Measurements from ENCODE around the gene WFDC8.
"Not testable (repeated sequence)": the region's sequence is repeated elsewhere in the genome, so short reads cannot be mapped to it uniquely, and the experiment has no call there.

The WFDC8 gene

GRCh38 chr20:45579184-45579583 is at the start of gene WFDC8:
TSS of gene WFDC8 (minus strand) at chr20:45579284. CDS start at chr20:45579247, 37 bp downstream.
- no peak for DNase-seq

DNA sequence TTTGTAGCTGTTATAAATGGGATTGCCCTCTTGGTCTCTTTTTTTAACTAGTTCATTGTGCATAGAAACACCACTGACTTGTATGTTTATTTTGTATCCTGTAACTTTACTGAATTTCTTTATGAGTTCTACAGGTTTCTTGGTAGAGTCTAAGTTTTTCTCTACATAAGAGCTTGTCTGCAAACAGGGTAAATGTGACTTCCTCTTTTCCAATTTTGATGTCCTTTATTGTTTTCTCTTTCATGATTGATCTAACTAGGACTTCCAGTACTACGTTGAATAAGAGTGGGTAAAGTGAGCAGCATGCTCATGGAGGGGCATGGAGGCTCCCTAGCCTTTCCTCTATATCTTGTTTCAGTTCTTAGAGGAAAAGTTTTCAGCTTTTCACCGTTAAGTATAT is 47.5 kb upstream of the WFDC8 start:
- DNase-seq = no peak

DNA sequence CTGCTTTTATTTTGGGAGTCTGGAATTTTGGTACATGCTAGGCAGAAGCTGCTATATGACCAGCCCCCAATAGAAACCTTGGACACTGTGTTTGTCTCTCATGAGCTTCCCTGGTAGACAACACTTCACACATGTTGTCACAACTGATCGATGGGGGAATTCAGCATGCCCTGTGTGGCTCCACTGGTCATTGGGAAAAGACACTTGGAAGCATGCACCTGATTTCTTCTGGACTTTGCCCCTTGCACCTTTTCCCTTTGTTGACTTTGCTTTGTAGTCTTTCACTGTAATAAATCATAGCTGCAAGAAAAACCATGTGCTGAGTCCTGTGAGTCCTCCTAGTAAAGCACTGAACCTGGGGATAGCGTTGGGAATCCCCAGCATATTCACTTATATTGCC is 42.5 kb upstream of the WFDC8 start:
- DNase-seq = no peak

GRCh38 chr20:45617591-45617990 is 38.5 kb upstream of the WFDC8 start:
- no peak for DNase-seq

DNA sequence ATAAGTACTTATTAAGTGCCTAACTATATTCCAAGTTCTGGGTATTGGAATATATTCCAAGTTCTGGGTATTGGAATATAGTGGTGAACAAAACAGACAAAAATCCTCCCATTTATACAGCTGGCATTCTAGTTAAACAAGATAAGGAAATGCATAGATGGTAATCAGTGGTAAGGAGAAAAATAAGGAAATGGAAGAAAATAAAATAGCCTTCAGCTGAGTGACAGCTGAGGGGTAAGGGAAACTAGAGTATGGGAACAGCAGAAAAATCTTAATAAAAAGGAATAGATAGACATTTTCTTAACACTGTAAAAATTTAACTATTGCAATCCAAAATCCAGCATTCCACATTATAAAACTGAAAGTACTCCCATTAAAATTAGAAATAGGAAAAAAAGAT is 33.2 kb upstream of the WFDC8 start:
- DNase-seq = no peak

DNA sequence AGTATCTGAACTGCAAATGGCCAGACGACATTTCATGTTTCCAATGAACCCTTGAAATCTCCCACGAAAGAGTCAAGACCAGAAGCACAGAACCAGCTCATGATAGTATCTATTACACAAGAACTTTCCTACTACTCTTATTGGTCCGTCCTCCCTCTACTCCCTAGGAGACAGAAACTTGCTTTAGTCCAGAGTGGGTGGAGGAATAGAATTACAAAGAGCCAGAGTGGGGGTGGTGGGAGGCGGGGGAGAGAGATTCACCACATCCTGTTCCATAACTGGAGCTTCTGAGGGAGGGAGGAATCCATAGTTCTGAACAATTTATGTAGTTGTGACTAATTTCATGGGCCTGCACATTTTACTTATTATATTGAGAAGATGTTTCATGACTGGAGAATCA is 32.0 kb upstream of the WFDC8 start:
- DNase-seq = no peak

DNA sequence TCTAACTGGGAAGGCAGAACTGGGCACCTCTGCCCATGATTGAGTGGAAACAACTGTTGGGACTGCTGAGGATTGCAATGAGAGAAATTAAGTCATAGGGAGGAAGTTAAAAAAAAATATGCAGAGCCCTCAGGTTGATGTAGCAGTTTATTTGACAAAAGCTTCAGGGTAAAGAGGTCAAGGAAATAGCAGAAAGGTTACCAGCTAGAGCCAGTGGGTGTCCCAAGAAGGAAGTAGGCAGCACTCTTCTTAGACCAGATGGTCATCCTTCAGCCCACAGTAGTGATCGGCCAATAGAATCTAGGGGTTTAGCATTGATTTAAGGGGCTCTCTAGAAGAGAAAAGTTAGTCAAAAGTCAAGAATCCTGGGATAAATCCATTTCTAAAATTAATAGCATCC is 28.7 kb upstream of the WFDC8 start:
- DNase-seq = no peak

GRCh38 chr20:45595235-45595634 is 16.2 kb upstream of the WFDC8 start:
- DNase-seq = no peak

DNA sequence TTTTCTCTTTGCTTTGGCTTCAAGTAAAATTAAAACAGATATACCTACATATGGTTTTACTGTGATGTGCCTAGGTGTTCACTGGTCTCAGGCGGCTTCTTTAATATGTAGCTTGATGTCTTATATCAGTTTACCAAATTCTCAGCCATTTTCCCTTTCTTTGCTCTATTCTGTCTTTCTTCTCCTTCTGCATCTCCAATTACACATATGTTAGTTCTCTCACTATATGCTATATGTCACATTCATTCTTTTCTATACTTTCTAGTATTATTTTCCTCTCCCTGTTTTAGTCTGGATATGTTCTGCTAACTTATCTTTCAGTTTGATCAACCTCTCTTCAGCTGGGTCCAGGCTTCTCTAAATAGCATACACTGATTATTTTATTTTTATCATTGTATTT is 14.4 kb upstream of the WFDC8 start:
- no peak for DNase-seq

DNA sequence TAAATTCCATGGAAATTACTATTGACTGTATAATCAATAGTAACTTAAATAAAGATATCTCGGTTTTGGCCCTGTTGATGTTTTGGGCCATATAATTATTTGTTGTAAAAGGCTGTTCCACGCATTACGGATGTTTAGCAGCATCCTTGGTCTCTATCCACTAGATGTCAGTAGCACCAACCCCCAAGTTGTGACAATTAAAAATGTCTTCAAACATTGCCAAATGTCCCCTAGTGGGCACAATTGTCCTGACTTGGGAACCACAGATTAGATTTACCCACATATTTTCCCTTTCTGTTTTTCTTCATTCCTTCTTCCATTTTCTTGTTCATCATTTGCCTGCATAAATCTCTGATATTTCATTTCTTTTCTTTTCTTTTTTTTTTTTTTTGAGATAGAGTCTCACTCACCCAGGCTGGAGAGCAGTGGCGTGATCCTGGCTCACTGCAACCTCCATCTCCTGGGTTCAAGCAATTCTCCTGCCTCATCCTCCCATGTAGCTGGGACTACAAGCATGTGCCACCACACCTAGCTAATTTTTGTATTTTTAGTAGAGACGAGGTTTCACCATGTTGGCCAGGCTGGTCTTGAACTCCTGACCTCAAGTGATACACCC is 13.6 kb upstream of the WFDC8 start:
- peak; percentile 2 for DNase-seq

DNA sequence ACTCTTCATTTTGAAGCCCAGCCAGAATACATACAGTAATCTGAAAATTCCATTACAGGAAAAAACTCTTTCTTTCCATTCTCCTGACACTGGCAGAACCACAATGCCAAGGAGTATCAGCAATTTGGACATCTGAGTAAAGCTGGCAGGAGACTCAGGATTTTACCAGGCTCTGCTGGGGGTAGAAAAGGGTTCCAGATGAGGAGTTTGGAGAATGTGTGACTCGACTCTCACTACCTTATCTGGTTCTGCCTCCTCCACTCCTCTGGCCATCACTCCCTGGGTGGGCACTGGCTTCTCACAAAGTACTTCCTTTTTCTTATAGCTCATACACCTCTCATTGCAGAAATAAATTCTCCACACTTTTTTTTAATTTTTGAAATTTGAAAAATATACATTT is 10.6 kb upstream of the WFDC8 start:
- no peak for DNase-seq

DNA sequence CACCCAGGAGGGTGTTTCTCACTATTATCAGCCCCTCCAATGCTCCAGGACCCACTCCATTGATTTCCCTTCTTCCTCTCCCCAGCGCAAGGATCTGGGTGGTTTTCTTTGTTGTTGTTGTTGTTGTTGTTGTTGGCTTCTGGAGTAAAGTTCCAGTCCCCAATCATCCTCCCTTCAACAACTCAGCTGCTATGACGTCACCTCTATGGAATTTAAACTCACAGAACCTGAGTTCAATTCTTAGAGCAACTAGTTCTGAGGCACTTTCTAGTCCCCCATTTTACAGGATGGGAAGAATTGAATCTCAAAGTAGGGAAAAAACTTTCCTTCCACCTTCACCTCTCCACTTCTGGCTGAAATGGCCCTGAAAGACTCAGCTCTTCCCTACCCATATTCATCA is 9.7 kb upstream of the WFDC8 start:
- no peak for DNase-seq

GRCh38 chr20:45585986-45586385 is 6.9 kb upstream of the WFDC8 start:
- DNase-seq = not testable (repeated sequence)

DNA sequence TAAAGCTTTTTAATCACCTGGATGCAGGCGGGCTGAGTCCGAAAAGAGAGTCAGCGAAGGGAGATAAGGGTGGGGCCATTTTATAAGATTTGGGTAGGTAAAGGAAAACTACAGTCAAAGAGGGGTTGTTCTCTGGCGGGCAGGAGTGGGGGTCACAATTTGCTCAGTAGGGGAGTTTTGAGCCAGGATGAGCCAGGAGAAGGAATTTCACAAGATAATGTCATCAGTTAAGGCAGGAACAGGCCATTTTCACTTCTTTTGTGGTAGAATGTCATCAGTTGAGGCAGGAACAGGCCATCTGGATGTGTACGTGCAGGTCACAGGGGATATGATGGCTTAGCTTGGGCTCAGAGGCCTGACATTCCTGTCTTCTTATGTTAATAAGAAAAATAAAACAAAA is 5.2 kb upstream of the WFDC8 start:
- DNase-seq = not testable (repeated sequence)

DNA sequence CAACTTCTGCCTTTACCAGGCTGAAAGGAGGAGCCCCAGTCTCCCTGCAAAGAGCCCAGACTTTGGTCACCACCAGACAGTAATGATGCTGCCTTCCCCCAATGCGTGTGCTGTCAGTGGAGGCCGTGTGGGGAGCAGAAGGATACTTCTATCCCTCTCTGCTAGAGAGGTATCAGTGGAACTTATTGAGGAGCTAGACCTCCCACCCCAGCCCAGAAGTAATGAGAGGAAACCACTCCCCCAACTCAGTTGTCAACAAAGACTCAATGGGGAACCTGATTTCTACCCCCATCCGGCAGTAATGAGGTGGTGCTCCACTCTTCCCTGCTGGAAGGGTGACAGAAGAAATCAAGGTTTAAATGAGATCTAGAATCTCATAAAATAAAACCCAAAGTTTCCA is 4.4 kb upstream of the WFDC8 start:
- no peak for DNase-seq

GRCh38 chr20:45581702-45582101 is 2.6 kb upstream of the WFDC8 start:
- no peak for DNase-seq

DNA sequence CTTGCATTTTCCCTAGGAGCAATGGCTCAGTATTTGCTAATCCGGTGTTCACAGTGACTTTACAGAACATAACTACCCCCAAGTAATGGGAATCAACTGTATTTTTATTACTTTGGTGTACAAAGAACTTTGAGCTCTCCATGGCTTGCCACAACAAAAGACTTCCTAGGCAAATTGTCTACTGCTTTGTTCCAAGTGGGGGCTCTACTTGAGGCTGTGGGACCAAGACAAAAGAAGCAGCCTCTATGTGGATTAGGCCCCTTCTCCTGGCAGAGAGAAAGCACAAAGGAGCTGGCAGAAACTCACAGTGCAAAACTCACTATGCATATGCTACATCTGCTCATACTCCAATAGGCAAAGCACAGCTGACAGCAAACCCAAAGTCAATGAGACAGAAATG is 853 bp downstream of the WFDC8 start:
- DNase-seq = no peak

DNA sequence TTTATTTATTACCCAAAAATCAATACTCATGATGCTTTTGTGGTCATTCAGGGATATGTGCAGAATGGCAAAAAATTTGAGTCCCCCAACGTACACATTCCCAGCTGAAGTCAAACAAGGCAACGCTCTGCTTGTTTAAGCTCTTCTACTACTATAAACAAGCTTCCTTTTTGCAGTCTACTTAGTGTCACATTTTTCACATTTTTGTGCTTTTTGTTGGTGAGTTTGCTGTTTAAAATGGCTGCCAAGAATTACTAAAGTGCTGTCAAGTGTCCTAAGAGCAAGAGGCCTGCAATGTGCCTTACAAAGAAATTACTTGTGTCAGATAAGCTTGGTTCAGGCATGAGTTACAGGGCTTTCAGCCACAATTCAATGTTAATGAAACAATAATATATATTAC is 2.1 kb downstream of the WFDC8 start:
- DNase-seq = no peak

DNA sequence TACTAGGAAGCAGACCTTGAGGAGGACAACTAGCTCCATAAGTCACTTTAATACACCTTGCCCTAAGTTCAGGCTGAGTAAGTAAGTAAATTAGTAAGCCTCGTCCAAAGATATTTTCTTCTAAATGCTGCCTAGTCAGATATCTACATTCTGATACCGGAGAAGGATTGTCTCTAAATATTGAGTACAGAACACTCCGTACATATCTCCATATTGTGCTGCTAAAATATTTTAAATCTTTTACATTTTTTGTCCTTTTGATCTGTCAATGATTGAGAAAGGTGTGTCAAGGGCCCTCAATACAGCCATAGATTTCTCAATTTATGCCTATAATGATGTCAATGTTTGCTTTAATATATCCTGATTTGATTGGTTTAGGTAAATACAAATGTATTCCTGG is 3.2 kb downstream of the WFDC8 start:
- DNase-seq = no peak

GRCh38 chr20:45569650-45570049 is 9.4 kb downstream of the WFDC8 start:
- not testable (repeated sequence) for DNase-seq

GRCh38 chr20:45564760-45565276 is 14.3 kb downstream of the WFDC8 start:
- DNase-seq = no peak

DNA sequence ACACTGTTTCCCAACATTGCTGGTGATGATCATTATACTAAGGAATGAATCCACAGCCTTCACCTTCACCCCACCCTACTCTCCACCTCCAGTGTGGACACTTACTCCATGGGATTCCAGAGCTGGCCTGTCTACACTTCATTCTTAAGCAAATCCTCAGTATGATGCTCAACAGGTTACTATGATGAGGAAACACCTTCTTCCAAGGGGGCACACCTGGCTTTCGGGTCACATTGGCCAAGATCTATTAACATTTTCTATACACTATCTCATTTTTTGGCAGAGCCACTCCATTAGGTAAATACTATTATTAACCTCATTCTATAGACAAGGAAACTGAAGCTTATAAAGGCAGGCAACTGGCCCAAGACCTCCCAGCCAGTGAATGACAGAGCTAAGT is 23.9 kb downstream of the WFDC8 start:
- DNase-seq = no peak

DNA sequence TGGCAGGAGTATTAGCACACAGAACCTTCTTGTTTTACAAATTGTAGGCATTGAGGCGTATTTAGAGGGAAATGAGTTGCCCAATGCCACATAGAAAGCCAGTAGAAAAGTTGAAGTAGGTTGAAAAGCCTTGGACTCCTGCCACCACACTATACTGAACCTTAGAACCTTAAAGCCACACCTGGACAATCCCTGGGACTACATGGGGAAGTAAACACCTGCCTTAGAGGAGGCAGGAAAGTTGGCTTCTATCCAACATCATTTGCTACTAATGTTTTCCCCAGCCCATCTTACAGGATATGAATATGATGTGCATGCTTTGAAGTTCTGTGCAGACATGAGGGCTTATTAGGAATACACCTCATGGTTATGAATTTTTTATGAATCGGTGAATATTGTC is 26.6 kb downstream of the WFDC8 start:
- no peak for DNase-seq

DNA sequence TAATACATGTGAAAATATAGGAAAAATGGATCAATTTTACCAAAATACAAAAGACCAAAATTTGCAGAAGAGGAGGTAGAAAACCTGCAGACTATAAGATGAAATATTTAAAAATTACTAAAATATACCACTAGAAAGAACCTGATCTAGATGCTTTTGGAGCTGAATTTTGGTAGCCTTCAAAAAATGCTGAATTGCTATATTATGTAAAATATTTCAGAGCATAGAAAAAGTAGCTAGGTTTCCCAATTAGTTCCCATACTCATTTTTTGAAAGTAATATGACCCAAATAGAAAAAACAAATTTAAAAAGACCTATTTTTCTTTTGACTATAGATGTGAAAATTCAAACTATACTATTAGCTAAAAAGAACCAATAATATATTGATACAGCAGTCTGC is 28.3 kb downstream of the WFDC8 start:
- no peak for DNase-seq

DNA sequence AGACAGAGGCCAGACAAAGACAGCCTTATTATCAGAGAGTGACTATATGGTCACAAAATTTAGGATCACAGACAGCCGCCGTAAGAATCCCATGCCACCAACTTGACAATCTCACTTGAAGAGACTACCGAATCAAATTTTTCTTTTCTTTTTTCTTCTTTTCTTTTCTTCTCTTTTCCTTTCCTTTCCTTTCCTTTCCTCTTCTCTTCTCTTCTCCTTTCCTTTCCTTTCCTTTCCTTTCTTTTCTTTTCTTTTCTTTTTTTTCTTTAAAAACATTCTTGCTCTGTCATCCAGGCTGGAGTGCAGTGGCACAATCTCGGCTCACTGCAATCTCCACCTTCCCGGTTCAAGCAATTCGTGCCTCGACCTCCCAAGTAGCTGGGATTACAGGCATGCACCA is 30.7 kb downstream of the WFDC8 start:
- no peak for DNase-seq

All from NCI-H1436 (cell line).